GM13977 (cell line): ENCODE data around the gene PLCB1.

Source experiments
- DNase-seq: peaks from one replicate; pipeline ENCODE4 v3.0.0; 2012; ENCODE audit warnings: low spot score
- in situ Hi-C: fragments of 300-500 bp; cut with MboI; formaldehyde crosslinking; loops from one replicate; pipeline ENCODE4 v1.12.0; 2022; ENCODE audit warnings: low sequenced_read_pairs, low pct_unique_long_range_greater_than_20kb, mixed read lengths, inconsistent platforms; ENCODE audit not compliant: unreplicated experiment
- TF ChIP-seq, protein P1 (sequence below): IDR thresholded peaks from 2 replicates; pipeline ENCODE4 v1.5.1; 2012; ENCODE audit warnings: mild to moderate bottlenecking, control low read depth; ENCODE audit not compliant: insufficient read depth; ENCODE audit errors: extremely low read depth, missing control alignments

Gene PLCB1

DNA sequence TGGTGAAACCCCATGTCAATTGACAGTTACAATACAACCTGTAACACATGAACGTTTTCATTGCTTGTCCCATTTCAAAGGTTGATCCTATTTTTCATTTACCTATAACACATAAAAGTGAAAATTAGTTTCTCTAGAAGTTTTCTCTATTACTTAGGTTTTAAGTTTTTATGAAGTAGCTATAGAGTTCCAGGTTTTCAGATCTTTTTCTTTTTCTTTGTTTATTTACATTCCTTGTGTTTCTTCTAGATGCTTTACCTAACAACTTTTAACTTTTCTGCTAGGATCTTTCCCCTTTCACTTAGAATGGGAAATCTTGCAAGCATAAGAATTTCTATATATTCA is 232.6 kb downstream of the PLCB1 start:
- TF ChIP-seq, protein P1, sequence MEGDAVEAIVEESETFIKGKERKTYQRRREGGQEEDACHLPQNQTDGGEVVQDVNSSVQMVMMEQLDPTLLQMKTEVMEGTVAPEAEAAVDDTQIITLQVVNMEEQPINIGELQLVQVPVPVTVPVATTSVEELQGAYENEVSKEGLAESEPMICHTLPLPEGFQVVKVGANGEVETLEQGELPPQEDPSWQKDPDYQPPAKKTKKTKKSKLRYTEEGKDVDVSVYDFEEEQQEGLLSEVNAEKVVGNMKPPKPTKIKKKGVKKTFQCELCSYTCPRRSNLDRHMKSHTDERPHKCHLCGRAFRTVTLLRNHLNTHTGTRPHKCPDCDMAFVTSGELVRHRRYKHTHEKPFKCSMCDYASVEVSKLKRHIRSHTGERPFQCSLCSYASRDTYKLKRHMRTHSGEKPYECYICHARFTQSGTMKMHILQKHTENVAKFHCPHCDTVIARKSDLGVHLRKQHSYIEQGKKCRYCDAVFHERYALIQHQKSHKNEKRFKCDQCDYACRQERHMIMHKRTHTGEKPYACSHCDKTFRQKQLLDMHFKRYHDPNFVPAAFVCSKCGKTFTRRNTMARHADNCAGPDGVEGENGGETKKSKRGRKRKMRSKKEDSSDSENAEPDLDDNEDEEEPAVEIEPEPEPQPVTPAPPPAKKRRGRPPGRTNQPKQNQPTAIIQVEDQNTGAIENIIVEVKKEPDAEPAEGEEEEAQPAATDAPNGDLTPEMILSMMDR = no peak
- in situ Hi-C loops = no loop called here
- no peak for DNase-seq

- TF ChIP-seq, protein P1 = no peak
- DNase-seq = no peak
- in situ Hi-C loops = no loop called here
Measured at GRCh38 chr20:8365634-8366033, 233.6 kb downstream of the PLCB1 start.

DNA sequence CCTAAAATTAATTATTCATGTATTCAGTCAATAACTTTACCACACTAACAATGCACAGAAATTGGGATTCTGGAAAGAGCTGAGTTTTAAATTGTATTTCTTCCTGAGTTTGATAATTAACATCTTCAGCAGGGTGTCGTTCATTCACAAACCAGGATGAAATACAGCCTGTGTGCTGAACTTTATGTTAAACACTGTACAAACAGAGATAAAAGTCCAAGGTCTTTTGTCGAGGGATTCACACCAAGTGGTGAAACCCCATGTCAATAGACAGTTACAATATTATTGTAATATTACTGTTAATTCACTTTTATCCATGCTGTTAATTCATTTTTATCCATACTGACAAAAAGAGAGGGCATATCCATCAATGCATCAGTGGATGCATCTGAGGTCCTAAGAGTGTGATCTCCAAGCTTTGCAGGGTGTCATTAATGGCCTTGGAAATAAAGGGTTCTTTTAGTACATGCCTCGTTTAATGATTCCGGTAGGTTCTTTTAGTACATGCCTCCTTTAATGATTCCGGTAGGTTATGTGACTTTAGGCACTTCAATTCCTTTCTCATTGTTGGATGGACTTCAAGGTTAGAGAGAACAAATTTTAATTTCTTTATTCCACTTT is 234.3 kb downstream of the PLCB1 start:
- in situ Hi-C loops = no loop called here
- DNase-seq = no peak
- TF ChIP-seq, protein P1 = no peak

DNA sequence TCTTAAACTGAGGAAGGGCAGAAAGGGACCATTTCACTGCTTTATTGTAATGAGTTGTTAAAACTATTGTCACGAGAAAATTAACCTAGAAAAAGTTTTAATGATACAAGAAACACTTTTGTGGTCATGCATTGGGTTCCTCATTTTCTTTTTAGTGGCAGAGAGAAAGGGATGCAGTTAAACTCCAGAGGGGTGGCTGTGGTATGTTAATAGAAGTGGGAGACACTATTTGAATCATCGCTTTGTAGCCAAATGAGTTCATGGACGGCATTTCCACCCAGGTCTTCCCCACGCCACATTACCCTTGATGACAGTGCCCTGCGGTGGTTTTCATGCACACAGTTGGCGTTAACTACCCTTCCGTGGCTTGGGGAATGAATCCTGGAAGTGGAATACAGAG is 235.6 kb downstream of the PLCB1 start:
- in situ Hi-C loops = no loop called here
- no peak for DNase-seq
- TF ChIP-seq, protein P1 = no peak

GRCh38 chr20:8368670-8369069 is 236.6 kb downstream of the PLCB1 start:
- in situ Hi-C loops = no loop called here
- DNase-seq = no peak
- TF ChIP-seq, protein P1 = no peak

GRCh38 chr20:8369311-8369710 is 237.2 kb downstream of the PLCB1 start:
- in situ Hi-C loops = no loop called here
- no peak for DNase-seq
- TF ChIP-seq, protein P1 = no peak

DNA sequence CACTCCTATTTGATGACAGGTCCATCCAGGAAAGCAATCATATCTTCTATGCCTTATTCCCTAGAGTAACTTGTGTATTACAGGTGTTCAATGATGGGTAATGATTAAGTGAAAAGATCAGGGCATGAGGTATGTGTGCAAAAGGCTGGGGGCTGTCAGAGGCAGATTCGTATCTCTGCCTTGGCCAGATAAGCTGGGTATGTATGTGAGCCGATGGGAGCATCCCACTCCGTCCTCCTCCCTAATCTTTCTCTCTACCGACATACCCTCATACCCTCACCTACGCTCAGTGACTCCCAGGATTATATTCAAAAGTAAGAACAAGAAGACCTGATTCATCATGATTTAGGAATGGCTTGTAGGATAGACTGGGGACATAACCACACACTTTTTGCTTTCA is 238.7 kb downstream of the PLCB1 start:
- DNase-seq = no peak
- in situ Hi-C loops = no loop called here
- TF ChIP-seq, protein P1 = no peak
